Colonic mucosa (tissue), 4 donors: ENCODE results near the gene HOATZ. TPM values are rescaled to one million over a fixed set of nuclear protein-coding genes. Genes with fewer than 3 reads are reported as not detected.

ENCODE experiments used
- DNase-seq: peaks from one replicate; pipeline ENCODE4 v3.0.0-alpha.2; 2020
- H3K27ac ChIP-seq: fragments of 200-600 bp; one replicate; pipeline ENCODE4 v1.8.0; 2021
- H3K27me3 ChIP-seq: fragments of 200-600 bp; one replicate; pipeline ENCODE4 v1.8.0; 2021
- H3K36me3 ChIP-seq: fragments of 200-600 bp; one replicate; pipeline ENCODE4 v1.8.0; 2021
- H3K4me1 ChIP-seq: fragments of 200-600 bp; one replicate; pipeline ENCODE4 v1.8.0; 2021; ENCODE audit warnings: mild to moderate bottlenecking
- H3K4me3 ChIP-seq: fragments of 200-600 bp; one replicate; pipeline ENCODE4 v1.8.0; 2021
- H3K9ac ChIP-seq, 2 donors: one replicate each; pipeline ENCODE4 v1.7.0; 2013; ENCODE audit warnings: control low read depth in 2 of 2, low read depth in 2 of 2, low read length in 2 of 2
- H3K9me3 ChIP-seq: fragments of 200-600 bp; one replicate; pipeline ENCODE4 v1.8.0; 2021
- CTCF ChIP-seq: fragments of 200-600 bp; IDR thresholded peaks from one replicate; pipeline ENCODE4 v1.8.0; 2022; ENCODE audit warnings: antibody characterized with exemption, mild to moderate bottlenecking
- intact Hi-C: fragments of 100-400 bp; cut with DNase I; formaldehyde crosslinking; loops from one replicate; pipeline ENCODE4 v1.14.1; 2022
- total RNA-seq, 2 donors: library from RNA; stranded (reverse); fragmentation: NEBNext Ultra II Directional in 1 of 2; extraction: Animal tissue kit (Norgen Biotek cat#: 25700) in 1 of 2; gene quantifications; one replicate each; pipeline ENCODE4 v1.2.1, GENCODE V29; 2021
- donor health status: healthy.
- donor health status: DM: no; HTN: no; CAD: no.
- donor health status: DM: no; HTN: no; CAD: no.

Gene HOATZ
- total RNA-seq, 2 donors from 2014 or later, result not detected

- DNase-seq, result no peak
- Histone ChIP-seq H3K27ac (no peak within 1 kb of the TSS), H3K9ac (peak within 1 kb of the TSS in 1 of 2 donors; percentile 41), H3K36me3 (no peaks in the 10 kb centered on the region), H3K4me1 (no peaks in the 10 kb centered on the region), H3K4me3 (peak within 1 kb of the TSS; percentile 38), H3K9me3 (no peaks in the 10 kb centered on the region), H3K27me3 (peaks cover 32% of the 10 kb centered on the region)
- intact Hi-C loops, result no loop called here
- TF ChIP-seq CTCF, result no peak
Observed at GRCh38 chr11:111512296-111513239, 2.0 kb upstream of the HOATZ start, which contains the start of gene BTG4. Gene BTG4, minus strand, starts transcription at chr11:111512386. Its CDS starts 13,610 bp downstream, at chr11:111498776.

- no peak for DNase-seq
- H3K4me1 ChIP-seq, result no peaks in the 10 kb centered on the region
- no peak overlapping the region for H3K4me3 ChIP-seq
Observed at GRCh38 chr11:111513240-111513605, 1.4 kb upstream of the HOATZ start.

GRCh38 chr11:111515591-111515990 is 1.0 kb downstream of the HOATZ start:
- no peak overlapping the region for H3K27ac ChIP-seq

More at GRCh38 chr11:111513240-111513605, 1.4 kb upstream of the HOATZ start:
- no peak overlapping the region for H3K27ac ChIP-seq
- peaks cover 32% of the 10 kb centered on the region for H3K27me3 ChIP-seq
- no peak overlapping the region for H3K9ac ChIP-seq
- no peaks in the 10 kb centered on the region for H3K36me3 ChIP-seq
- intact Hi-C loops, result no loop called here
- no peaks in the 10 kb centered on the region for H3K9me3 ChIP-seq
- no peak for TF ChIP-seq CTCF

GRCh38 chr11:111518668-111519067 is 4.1 kb downstream of the HOATZ start:
- intact Hi-C loops, result no loop called here
- Histone ChIP-seq H3K9me3 (no peaks in the 10 kb centered on the region), H3K27ac (no peak overlapping the region), H3K36me3 (no peaks in the 10 kb centered on the region), H3K9ac (no peak overlapping the region), H3K27me3 (peaks cover 13% of the 10 kb centered on the region), H3K4me1 (no peaks in the 10 kb centered on the region), H3K4me3 (no peak overlapping the region)
- TF ChIP-seq CTCF, result no peak
- DNase-seq, result no peak

More at GRCh38 chr11:111515591-111515990, 1.0 kb downstream of the HOATZ start:
- Histone ChIP-seq H3K9me3 (no peaks in the 10 kb centered on the region), H3K27me3 (peaks cover 32% of the 10 kb centered on the region), H3K9ac (no peak overlapping the region), H3K4me1 (no peaks in the 10 kb centered on the region), H3K4me3 (no peak overlapping the region), H3K36me3 (no peaks in the 10 kb centered on the region)
- intact Hi-C loops, result no loop called here
- TF ChIP-seq CTCF, result no peak
- no peak for DNase-seq

- no peak for DNase-seq
- no peaks in the 10 kb centered on the region for H3K36me3 ChIP-seq
- intact Hi-C loops, result no loop called here
- no peak for TF ChIP-seq CTCF
- H3K27ac ChIP-seq, result no peak overlapping the region
- no peaks in the 10 kb centered on the region for H3K27me3 ChIP-seq
- H3K9me3 ChIP-seq, result no peaks in the 10 kb centered on the region
- H3K4me1 ChIP-seq, result no peaks in the 10 kb centered on the region
- no peak overlapping the region for H3K9ac ChIP-seq
- no peak overlapping the region for H3K4me3 ChIP-seq
Observed at GRCh38 chr11:111520560-111520959, 6.0 kb downstream of the HOATZ start.
